ENCODE data around the gene AFF2.

AFF2 gene

GRCh38 chrX:148537556-148538182 is 37.3 kb downstream of the AFF2 start:
- DNase-seq: no peak

GRCh38 chrX:148538582-148538981 is 38.2 kb downstream of the AFF2 start:
- DNase-seq: no peak

GRCh38 chrX:148540114-148540513 is 39.7 kb downstream of the AFF2 start:
- DNase-seq: no peak

GRCh38 chrX:148540671-148541583 is 40.5 kb downstream of the AFF2 start:
- DNase-seq: no peak

GRCh38 chrX:148541584-148541940 is 41.1 kb downstream of the AFF2 start:
- no peak for DNase-seq

GRCh38 chrX:148542481-148543255 is 42.3 kb downstream of the AFF2 start:
- DNase-seq: no peak

- peak; percentile 0 to 4 for DNase-seq
Observed at GRCh38 chrX:148552775-148553174, 52.4 kb downstream of the AFF2 start.

GRCh38 chrX:148555101-148555500 is 54.7 kb downstream of the AFF2 start:
- no peak for DNase-seq

GRCh38 chrX:148555571-148556243 is 55.3 kb downstream of the AFF2 start:
- no peak for DNase-seq

- no peak for DNase-seq
Observed at GRCh38 chrX:148556498-148556897, 56.1 kb downstream of the AFF2 start.

GRCh38 chrX:148562846-148563245 is 62.4 kb downstream of the AFF2 start:
- DNase-seq: peak; percentile 25 to 41

GRCh38 chrX:148567229-148567628 is 66.8 kb downstream of the AFF2 start:
- DNase-seq: peak; percentile 4 to 7

- DNase-seq: no peak
Observed at GRCh38 chrX:148567779-148568178, 67.4 kb downstream of the AFF2 start.

- no peak for DNase-seq
Observed at GRCh38 chrX:148568763-148569162, 68.3 kb downstream of the AFF2 start.

GRCh38 chrX:148572337-148572736 is 71.9 kb downstream of the AFF2 start:
- peak; percentile 30 to 38 for DNase-seq

- peak; percentile 3 to 5 for DNase-seq
Observed at GRCh38 chrX:148573119-148573518, 72.7 kb downstream of the AFF2 start.

- DNase-seq: no peak
Observed at GRCh38 chrX:148574237-148574973, 74.0 kb downstream of the AFF2 start.

- DNase-seq: no peak
Observed at GRCh38 chrX:148576396-148576795, 76.0 kb downstream of the AFF2 start.

GRCh38 chrX:148577741-148578140 is 77.3 kb downstream of the AFF2 start:
- no peak for DNase-seq

- DNase-seq: no peak
Observed at GRCh38 chrX:148580016-148580415, 79.6 kb downstream of the AFF2 start.

- DNase-seq: no peak
Observed at GRCh38 chrX:148582353-148582752, 81.9 kb downstream of the AFF2 start.

GRCh38 chrX:148588649-148589310 is 88.4 kb downstream of the AFF2 start:
- no peak for DNase-seq
